NCI-H345 treated with DMSO at 0.1 percent for 48 hours (cell line): ENCODE data around the gene LPIN1.

Experiments used
- DNase-seq: peaks from one replicate; lab custom pipeline; 2025; ENCODE audit not compliant: unreplicated experiment; lab: John Stamatoyannopoulos, UW

Gene LPIN1

DNA sequence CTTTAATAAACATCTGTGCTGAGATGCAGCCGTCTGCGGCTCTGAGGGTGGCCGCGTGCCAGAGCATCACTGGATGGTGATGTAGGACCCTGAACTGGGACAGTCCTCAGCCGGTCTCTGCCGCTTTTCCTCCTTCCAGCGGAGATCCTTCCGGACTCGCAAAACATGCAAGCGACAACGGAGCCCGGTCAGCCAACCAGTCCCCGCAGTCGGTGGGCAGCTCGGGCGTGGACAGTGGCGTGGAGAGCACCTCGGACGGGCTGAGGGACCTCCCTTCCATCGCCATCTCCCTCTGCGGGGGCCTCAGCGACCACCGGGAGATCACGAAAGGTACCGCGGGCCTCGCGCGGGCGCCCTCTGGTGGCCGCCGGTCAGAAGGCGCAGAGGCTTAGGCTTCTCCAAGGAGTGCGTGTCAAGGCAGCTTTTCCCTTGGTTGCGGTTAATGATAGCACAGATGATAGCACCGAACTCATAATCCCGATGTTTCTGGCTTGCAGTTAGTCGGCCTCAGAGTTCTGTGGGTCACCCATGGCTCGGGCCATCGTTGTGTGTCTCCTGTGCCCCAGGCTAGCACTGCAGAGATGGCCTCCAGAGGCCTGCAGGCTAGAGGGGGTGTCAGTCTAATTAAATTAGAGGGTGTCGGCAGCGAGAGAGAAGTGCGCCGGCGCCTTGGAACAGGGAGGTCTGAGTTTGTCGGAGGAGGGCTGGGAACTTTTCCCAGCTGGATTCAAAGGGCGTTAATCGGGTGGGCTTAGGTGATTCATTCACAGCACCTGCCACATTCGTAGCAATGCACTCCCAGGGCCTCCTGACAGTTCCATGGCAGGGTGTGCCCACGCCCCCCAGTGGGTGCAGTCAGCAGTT is 38.5 kb downstream of the LPIN1 start:
- no peak for DNase-seq

DNA sequence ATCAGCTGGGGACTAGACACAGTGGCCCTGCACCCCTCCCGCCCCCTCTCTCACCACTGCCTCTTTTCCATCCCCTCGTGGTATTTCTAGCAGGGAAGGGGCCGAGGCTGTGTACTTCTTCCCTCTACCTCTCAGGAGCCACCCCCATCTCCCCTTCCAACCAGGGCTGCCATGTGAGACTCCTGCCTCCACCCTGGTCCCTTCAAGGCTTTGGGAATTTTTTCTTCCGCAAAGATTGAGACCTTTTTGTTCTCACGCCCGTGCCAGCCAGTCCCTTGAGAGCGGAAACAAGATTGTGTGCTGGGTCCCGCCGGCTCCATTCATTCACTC is 39.1 kb downstream of the LPIN1 start:
- DNase-seq, result no peak

DNA sequence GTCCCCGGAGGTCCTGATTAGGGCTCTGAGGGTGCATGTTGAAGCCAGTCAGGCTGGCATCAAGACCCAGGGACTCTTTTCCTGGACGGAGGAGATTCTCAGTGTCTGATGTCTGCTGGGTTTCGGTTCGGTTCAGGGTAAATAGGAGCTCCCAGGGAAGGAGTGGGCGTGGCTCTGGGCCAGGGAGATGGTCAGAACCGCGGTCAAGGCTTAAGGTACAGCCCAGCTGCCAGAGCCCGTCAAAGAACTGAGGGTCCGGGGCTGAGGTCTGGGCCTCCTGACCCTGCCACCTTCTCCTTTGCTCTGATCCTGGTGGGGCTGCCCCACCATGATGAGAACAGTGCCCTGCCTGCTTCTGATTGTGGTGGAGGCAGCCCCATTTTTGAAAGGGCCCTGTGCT is 39.8 kb downstream of the LPIN1 start:
- DNase-seq, result no peak

DNA sequence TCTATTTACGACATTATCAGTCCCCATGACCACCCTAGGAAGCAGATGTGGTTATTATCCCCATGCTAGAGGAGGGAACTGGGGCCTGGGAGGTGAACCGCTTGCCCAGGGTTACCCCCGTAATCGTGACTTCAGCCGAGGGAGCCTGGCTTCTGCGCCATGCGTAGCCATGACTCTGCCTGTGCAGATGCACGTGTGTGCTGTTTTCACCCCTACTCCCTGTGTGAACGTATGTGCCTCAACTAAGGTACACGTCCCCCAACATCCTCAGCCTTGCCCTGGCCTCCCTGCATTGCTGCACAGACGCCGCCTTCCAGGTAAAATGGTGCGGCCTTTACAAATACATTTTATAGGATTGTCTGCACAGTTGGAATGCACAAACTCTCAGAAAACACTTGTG is 40.2 kb downstream of the LPIN1 start:
- DNase-seq, result no peak

DNA sequence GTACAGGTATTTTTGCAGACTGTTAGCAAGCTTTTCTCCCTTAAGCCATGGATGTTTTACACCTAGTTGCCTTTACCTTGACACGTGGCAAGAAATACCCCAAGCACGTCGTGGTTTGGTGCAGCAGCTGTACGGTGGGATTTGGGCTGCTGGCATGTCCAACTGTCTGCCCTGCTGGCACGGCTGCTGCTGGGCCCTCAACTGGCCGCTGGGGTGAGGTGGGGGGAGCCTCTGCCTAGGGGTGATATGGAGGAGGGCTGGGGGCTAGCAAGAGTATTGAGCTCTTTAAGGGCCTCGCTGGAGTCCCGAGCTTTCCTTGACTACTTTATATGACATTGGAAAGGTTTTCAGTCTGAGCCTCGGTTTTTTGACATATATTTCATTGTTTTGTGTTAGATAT is 41.6 kb downstream of the LPIN1 start:
- DNase-seq, result no peak

DNA sequence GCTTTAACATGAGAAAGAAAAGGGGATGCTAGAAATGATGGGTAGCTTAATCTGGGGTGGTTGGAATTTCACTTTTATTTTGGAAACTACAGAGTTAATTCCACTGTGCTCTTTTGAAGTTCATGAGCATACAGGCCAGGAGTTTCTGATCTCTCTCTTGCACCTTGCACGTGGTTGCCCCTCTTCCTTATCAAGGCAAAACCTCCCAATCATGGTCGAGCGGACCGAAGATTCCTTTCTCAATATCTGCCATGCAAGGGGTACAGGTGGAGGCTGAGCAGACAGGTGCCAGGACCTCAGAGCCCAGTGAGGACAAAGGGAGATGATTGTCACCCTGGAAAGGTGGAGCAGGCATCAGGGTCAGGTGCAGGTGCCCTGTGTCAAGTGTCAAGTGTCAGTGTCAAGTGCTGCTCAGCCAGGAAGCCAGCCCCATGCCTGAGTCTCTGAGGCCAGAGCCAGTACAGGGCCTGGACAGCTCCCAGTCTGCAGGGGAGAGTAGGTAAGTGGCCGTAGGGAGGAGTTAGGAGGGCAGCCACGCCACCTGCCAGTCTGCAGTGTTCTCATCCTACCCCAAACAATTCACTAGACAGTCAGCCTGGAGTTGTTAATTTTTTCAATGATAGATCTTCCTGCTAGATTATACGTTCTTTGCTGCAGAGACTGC is 42.2 kb downstream of the LPIN1 start:
- DNase-seq, result no peak

DNA sequence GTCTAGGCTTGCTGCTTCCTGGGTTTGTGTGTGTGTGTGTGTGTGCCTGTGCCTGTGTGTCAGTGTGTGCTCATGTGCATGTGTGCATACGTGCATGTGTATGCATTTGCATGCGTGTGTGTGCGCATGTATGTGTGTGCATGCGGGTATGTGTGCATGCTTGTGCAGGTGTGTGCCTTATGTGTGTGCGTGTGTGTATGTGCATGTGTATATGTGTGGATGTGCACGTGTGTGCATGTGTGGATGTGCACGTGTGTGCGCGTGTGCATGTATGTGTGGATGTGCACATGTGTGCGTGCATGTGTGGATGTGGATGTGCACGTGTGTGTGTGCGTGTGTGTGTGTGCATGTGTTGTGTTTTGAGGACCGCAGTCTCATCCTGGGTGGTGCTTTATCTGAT is 42.8 kb downstream of the LPIN1 start:
- no peak for DNase-seq

DNA sequence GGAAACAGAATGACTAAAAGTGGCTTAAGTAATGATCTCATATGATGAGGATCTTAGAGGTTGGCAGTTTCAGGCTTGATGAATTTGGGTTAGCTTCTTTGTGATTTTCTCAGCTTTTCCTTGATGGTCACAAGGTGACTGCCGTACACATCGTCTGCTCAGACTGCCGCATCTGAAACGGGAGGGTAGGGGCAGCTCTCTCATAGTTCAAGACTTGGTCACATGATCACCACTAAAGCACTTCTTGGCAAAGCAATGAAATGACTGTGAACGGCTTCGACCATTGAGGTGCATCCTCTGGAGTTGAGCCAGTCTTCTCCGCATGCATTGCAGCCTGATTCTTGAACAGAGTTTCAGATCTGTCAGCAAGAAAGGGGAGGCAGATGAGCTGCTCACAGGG is 43.8 kb downstream of the LPIN1 start:
- DNase-seq, result no peak

DNA sequence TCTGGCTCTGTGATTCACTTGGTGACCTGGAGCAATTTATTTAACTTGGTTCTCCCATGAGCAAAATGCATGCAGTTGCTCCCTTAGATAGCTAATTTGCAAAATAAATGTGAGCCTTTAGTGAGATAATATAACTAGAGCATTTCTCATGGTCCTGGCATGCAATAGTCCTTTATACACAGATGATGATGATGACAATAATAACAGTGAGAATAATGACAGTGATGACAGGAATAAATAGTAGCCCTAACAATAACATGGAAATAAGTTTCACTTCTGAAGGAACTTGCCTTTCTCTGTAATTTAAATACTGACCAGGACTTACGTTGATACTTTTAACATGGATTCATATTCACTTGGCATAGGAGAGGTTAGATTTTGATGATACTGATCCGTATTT is 49.2 kb downstream of the LPIN1 start:
- no peak for DNase-seq

DNA sequence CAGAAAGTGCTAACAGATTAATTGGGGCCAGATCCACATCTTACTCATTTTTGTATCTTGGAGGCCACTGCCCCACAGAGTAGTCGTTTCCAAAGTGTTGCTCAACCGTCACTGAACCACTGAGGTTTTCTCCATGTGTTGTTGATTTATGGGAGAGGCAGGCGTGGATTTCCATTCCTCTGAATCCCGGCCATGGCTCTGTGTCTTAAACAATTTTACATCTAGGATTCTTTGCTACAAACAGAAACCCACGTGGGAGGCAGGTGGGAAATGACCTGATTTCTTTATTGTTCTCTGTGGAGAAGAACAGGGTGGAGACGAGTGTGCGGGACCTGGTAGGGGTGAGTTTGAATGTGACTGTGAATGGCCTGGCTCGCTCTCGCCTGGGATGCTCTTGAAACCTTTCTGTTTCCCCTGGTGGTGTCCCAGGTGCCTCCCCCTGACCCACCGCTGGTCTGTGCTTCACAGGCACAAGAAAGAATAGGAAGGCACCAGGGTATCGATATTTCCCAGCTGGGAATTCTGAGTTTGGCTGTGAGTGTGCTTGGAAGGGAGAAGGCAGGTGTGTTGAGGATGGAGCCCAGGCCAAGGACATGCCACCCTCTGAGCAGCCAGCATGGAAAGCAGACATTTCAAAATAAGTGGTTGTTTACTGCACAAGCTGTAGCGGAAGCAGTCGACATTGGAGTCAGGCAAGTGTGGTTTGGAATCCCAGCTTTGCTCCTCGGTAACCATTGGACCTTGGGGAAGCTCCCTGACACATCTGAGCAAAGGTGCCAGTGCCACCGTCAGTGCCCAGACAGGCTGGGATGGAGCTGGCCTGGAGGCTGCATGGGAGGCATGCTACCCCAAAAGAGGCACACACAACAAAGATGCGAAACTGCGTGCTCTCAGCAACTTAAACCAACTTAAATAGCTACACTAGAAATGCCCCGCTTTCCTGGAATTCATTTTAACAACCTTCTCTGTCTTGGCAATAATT is 50.0 kb downstream of the LPIN1 start:
- no peak for DNase-seq

DNA sequence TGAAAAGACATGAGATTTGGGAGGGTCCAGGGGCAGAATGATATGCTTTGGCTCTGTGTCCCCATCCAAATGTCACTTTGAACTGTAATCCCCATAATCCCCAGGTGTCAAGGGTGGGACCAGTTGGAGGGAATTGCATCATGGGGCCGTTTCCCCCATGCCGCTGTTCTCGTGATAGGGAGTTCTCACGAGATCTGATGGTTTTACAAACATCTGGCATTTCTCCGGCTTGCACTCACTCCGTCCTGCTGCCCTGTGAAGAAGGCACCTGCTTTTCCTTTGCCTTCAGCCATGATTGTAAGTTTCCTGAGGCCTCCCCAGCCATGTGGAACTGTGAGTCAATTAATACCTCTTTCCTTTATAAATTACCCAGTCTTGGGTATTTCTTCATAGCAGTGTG is 51.4 kb downstream of the LPIN1 start:
- DNase-seq, result no peak

DNA sequence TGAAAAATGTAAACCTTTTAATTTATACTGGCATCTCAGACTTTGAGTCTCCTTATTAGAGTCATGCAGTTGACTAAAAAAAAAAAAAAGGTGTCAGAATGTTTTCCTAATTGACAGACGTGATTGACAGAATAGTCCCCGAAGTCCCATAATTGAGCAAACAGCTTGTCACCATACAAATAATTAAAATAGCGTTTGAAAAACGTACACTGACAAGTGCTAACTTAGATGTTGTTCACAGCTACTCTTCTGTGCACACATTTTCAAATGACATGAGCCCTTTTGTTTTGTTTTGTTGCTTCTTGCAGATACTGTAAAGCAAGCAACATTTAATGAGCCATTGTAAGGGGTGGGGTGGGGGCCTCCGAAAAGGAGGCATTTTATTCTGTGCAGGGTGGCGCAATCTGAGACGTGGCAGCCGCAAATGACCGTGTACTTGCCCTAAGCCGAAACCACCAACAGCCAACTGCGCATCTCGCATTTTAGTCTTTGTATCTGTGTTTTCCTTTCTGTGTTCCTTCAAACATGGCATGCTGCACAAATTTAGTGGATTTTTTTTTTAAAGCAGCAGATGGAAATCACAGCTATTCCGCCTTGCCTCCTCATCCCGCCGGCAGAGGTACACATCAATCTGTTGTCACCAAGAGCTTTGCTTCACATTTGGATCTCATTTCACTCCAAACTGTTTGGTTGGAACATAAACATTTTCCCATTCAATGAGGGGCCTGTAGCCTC is 52.4 kb downstream of the LPIN1 start:
- no peak for DNase-seq

DNA sequence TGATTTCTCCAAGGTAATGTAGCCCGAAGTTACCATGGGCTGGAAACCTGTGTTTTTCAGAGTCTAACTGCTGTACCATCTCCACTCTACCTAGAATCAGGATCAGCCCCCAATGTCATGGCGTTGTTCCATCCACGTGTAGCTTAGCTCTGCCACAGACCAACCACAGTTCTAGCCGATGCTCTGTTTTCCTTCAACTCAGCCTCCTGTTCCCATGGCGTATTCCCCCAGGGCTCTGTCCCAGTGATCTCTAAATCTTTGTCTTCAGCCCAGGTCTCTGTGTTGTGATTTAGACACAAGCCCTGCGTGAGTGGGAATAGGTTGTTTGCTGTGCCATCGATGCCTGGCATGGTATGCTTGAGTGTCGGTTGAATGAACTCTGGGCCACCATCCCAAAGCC is 53.4 kb downstream of the LPIN1 start:
- DNase-seq, result no peak

DNA sequence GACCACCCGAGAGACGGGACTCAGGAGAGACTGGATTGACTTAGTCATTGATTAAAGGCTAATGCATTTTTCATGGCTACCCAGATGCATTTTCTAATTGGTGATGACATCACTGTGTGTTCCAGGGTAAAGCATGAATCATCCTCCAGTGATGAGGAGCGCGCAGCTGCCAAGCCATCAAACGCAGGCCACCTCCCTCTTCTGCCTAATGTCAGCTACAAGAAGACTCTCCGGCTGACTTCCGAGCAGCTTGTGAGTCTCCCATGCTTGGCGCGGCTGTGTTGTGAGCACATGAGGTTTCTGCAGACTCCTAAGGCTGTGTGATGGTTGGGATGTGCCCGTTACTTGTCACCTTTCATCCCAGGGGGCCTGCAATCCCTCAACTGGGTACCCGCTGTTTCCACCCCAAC is 56.4 kb downstream of the LPIN1 start:
- no peak for DNase-seq

DNA sequence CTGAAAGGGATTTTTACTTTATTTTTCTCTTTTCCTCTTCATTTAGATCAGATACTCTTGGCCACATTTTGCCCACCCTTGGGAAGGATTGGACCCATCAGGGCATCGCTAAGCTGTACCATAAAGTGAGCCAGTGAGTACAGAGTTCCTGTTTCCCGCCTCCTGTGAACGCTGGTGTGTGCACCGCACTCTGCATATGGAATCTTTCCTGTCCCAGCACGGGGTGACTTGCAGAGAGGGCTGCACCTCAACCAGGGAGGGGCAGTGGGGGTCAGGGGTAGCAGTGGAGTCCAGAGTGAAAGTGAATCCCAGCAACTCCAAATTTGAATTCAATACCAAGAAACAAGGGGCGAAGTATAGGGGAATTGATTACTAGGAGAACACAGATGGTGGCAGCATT is 58.6 kb downstream of the LPIN1 start:
- DNase-seq, result no peak

DNA sequence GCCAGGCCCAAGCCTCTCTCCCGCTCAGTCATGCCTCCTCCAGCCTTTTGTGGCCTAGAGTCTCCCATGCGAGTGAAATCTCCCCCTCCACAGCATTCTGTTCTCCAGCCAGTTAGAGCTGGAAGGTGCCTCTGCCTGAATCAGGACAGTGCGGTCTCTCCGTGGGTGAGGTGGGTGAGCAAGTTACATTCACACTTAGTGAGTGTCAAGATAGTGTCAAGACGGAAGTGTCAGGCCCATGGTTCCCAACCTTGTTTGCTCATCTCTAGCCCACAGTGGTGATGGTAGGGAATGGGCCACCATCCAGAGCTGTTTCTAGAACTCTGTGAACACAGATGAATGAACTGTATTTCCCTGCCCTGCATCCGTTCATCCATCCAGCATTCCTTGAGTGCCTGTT is 59.5 kb downstream of the LPIN1 start:
- no peak for DNase-seq

DNA sequence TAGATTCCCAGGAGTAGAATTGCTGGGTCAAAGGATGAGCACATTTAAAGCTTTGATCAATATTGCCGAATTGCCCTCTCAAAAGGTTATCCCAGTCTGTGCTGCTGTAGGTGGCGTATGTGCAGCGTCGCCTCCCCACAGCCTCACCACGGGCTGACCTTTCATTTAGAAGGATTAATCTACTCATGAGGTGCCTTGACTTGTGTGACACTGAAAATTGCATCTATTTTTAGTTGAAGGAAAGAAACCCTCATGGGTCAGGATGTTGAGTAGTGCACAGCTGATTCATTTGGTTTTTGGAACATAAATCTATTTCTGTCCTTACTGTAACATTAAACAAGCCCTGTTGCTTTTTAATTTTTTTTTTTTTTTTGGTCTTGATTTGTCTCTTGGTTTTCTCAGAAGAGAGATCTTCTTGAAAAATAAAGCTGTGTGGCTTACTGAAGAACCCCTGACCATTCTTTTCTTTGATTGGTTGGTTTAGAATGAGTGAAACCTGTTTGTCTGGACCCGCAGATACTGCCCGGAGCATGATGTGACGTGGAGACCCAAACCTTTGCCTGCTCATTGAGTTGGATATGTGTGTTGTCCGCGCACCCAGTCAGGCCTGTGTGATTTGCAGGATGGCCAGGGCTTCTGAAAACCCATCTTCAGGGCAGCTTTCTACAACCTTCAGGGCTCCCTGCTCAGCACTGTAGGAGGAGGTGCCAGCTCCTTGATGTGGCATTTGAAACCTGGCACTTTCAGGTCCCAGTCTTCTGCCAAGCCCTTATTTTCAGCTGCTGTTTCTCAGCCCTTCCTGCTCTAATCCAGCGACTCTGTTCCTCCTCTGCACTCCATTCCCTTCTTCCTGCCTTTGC is 61.0 kb downstream of the LPIN1 start:
- no peak for DNase-seq

DNA sequence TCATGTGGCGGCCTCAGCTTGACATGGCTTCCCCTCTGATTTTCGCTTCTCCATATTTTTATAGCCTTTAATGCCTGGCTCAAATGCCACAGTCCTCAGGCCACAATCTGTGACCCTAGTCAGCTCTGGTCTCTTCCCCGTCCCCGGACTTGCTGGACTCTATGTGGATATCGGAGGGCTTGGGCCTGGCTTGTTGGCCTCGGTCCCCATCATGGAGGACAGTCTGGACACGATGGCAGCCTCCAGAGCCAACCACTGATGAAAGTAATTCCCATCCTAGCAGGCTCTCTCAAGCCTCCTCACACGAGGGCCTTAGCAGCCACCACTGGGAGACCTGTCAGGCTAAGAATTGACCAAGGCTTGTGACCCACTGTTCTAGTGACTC is 61.6 kb downstream of the LPIN1 start:
- no peak for DNase-seq

DNA sequence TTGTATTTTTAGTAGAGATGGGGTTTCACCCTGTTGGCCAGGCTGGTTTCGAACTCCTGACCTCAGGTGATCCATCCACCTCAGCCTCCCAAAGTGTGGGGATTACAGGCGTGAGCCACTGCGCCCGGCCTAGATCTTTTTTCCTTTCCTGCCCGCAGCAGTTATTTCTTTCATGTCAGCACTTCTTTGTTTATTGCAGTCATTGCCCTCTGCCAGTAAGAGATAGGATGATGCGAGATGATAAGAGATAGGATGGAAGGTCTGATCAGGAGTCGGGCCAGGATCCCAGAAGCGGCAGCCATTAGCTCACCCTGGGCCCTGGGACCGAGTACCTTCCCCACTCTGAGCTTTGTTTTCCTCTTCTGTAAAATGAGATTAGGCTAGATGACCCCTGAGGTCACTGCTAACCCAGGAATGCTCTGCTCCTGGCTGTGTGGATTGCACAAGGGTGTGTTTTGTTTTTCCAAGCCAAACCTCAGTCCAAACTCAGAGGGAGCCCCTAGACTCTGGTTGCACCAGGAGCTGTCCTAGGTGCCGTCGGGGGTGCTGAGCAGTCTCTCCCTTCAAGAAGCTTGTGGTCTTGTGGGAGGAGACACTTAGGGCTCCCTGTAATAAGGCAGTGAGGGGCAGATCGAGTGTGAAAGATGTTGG is 63.3 kb downstream of the LPIN1 start:
- no peak for DNase-seq
